Sigmoid colon (tissue), 3 donors: ENCODE results near the gene KRTCAP2.

Experiments
- CTCF ChIP-seq, 4 experiments: fragments of 450-650 bp in 3 of 4; fragments of 200-600 bp in 1 of 4; IDR thresholded peaks; one replicate each; pipeline ENCODE4 v1.5.1; 2016 to 2019; ENCODE audit warnings: antibody characterized with exemption in 4 of 4, mild to moderate bottlenecking in 3 of 4, moderate library complexity in 2 of 4
- POLR2A ChIP-seq, 2 donors: fragments of 450-650 bp; IDR thresholded peaks; one replicate each; pipeline ENCODE4 v1.6.1; 2016; ENCODE audit warnings: antibody characterized with exemption in 2 of 2, mild to moderate bottlenecking in 2 of 2, moderate library complexity in 2 of 2

GRCh38 chr1:155196893-155197638, 24.0 kb upstream of the KRTCAP2 start:
- TF ChIP-seq CTCF (IDR thresholded peaks at IDR 0.05) = no peak
- no peak for TF ChIP-seq POLR2A (IDR thresholded peaks at IDR 0.05)
